ENCODE data around the gene RABGAP1L.

- no peak for TF ChIP-seq CTCF (conservative IDR thresholded peaks at IDR 0.05; ENCODE audit: low read length)
- TF ChIP-seq EZH2phosphoT487 (IDR thresholded peaks at IDR 0.05; ENCODE audit: borderline replicate concordance), result no peak
Measured at GRCh38 chr1:174358344-174358743, 199.0 kb downstream of the RABGAP1L start.
